ENCODE measurements around the gene JMJD1C.

The JMJD1C gene

GRCh38 chr10:63331586-63331985 lies 134.2 kb downstream of the JMJD1C start:
- no peak for TF ChIP-seq CTCF (IDR thresholded peaks at IDR 0.05)
- H2AFZ ChIP-seq = no peak overlapping the region
- H3K4me1 ChIP-seq = no peaks in the 10 kb centered on the region
- H3K27me3 ChIP-seq (ENCODE audit: control insufficient read depth, insufficient read depth, low read length) = no peaks in the 10 kb centered on the region
- no peak overlapping the region for H3K4me2 ChIP-seq (ENCODE audit: low read length)
- no peaks in the 10 kb centered on the region for H3K36me3 ChIP-seq (ENCODE audit: control insufficient read depth, insufficient read depth, low read length)
- H3K9me3 ChIP-seq (ENCODE audit: control insufficient read depth, low read length) = no peaks in the 10 kb centered on the region
- peaks cover 53% of the 10 kb centered on the region for H3K79me2 ChIP-seq
- no peak overlapping the region for H3K9ac ChIP-seq
- no peak overlapping the region for H3K4me3 ChIP-seq (ENCODE audit: low read depth, low read length)
- no peak overlapping the region for H3K27ac ChIP-seq

GRCh38 chr10:63324495-63324854 lies 141.3 kb downstream of the JMJD1C start:
- H3K4me3 ChIP-seq (ENCODE audit: low read depth, low read length) = no peak overlapping the region
- no peak for TF ChIP-seq CTCF (IDR thresholded peaks at IDR 0.05)

DNA sequence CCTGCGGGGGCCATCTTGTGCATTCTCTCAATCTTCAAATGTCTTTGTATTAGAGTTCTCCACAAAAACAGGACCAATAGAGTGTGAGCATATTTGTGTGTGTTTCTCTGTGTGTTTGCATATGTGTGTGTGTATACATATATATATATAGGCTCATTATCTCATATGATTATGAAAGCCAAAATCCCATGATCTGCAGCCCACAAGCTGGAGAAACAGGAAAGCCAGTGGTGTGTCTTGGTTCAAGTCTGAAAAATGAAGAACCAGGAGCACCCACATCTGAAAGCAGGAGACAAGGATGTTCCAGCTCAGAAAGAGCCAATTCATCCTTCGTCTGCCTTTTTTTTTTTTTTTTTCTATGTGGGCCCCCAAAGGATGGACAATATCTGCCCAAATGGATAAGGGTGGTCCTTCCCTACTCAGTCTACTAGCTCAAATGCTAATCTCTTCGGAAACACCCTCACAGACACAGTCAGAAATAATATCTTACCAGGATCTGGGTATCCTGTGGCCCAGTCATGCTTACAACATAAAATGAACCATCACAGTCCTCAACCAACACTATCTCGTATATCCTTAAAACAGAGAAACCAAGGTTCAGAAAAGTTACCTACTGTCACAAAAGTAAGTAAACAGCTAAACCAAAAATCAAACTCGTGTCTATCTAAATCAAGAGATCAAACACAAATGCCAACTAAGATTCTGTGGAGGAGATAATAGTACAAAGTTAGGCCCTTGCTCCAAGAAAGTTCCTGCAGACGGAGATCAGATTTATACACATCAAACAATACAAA lies 141.9 kb downstream of the JMJD1C start:
- Histone ChIP-seq H3K27me3 (ENCODE audit: control insufficient read depth, insufficient read depth, low read length) (no peaks in the 10 kb centered on the region), H3K27ac (no peak overlapping the region), H3K9me3 (ENCODE audit: control insufficient read depth, low read length) (no peaks in the 10 kb centered on the region), H3K79me2 (peaks cover 38% of the 10 kb centered on the region), H3K4me2 (ENCODE audit: low read length) (no peak overlapping the region), H2AFZ (no peak overlapping the region), H3K9ac (no peak overlapping the region), H3K4me1 (no peaks in the 10 kb centered on the region), H3K4me3 (ENCODE audit: low read depth, low read length) (no peak overlapping the region), H3K36me3 (ENCODE audit: control insufficient read depth, insufficient read depth, low read length) (no peaks in the 10 kb centered on the region)
- no peak for TF ChIP-seq CTCF (IDR thresholded peaks at IDR 0.05)

More at GRCh38 chr10:63324495-63324854, 141.3 kb downstream of the JMJD1C start:
- Histone ChIP-seq H3K36me3 (ENCODE audit: control insufficient read depth, insufficient read depth, low read length) (no peaks in the 10 kb centered on the region), H3K4me2 (ENCODE audit: low read length) (no peak overlapping the region), H3K9ac (no peak overlapping the region), H3K9me3 (ENCODE audit: control insufficient read depth, low read length) (no peaks in the 10 kb centered on the region), H3K4me1 (no peaks in the 10 kb centered on the region), H3K27ac (no peak overlapping the region), H3K27me3 (ENCODE audit: control insufficient read depth, insufficient read depth, low read length) (no peaks in the 10 kb centered on the region), H3K79me2 (peaks cover 38% of the 10 kb centered on the region), H2AFZ (no peak overlapping the region)

GRCh38 chr10:63320683-63321082 lies 145.1 kb downstream of the JMJD1C start:
- H3K4me3 ChIP-seq (ENCODE audit: low read depth, low read length) = no peak overlapping the region
- no peak overlapping the region for H3K9ac ChIP-seq
- H3K9me3 ChIP-seq (ENCODE audit: control insufficient read depth, low read length) = no peaks in the 10 kb centered on the region
- peaks cover 37% of the 10 kb centered on the region for H3K79me2 ChIP-seq
- no peak overlapping the region for H2AFZ ChIP-seq
- no peak overlapping the region for H3K4me2 ChIP-seq (ENCODE audit: low read length)
- no peaks in the 10 kb centered on the region for H3K36me3 ChIP-seq (ENCODE audit: control insufficient read depth, insufficient read depth, low read length)
- TF ChIP-seq CTCF (IDR thresholded peaks at IDR 0.05) = no peak
- no peaks in the 10 kb centered on the region for H3K4me1 ChIP-seq
- no peak overlapping the region for H3K27ac ChIP-seq
- H3K27me3 ChIP-seq (ENCODE audit: control insufficient read depth, insufficient read depth, low read length) = no peaks in the 10 kb centered on the region

DNA sequence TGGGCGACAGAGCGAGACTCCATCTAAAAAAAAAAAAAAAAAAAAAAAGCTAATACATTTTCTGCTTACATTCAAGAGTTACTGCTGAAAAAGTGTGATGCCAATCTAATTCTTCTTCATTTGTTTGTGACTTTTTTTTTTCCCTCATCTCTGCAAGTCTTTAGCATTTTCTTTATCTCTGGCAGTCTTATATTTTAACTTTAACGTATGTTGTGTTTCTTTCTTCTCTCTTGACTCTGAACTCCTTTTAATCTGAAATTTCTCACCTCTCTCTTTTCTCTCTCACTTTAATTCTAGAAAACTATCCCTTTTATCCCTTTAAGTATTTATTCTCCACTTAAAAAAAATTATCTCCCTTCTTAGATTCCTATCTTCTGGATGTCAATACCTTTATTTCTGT lies 146.5 kb downstream of the JMJD1C start:
- H3K4me1 ChIP-seq = no peaks in the 10 kb centered on the region
- peaks cover 34% of the 10 kb centered on the region for H3K79me2 ChIP-seq
- H3K36me3 ChIP-seq (ENCODE audit: control insufficient read depth, insufficient read depth, low read length) = no peaks in the 10 kb centered on the region
- H3K9ac ChIP-seq = no peak overlapping the region
- no peak overlapping the region for H3K27ac ChIP-seq
- H3K4me2 ChIP-seq (ENCODE audit: low read length) = no peak overlapping the region
- no peak for TF ChIP-seq CTCF (IDR thresholded peaks at IDR 0.05)
- H3K9me3 ChIP-seq (ENCODE audit: control insufficient read depth, low read length) = no peaks in the 10 kb centered on the region
- H3K27me3 ChIP-seq (ENCODE audit: control insufficient read depth, insufficient read depth, low read length) = no peaks in the 10 kb centered on the region
- H3K4me3 ChIP-seq (ENCODE audit: low read depth, low read length) = no peak overlapping the region
- H2AFZ ChIP-seq = no peak overlapping the region
